HG03039 (cell line): ENCODE results near the gene CD160.
"Not testable (repeated sequence)": the region's sequence is repeated elsewhere in the genome, so short reads cannot be mapped to it uniquely, and the experiment has no call there.

Experiments used
- ATAC-seq: cut with Tn5 transposase; IDR thresholded peaks from one replicate; pipeline ENCODE4 v1.9.1; 2021; ENCODE audit warnings: mild to moderate bottlenecking, moderate library complexity; ENCODE audit not compliant: unreplicated experiment

The CD160 gene

GRCh38 chr1:145719230-145720079 is at the start of gene CD160:
Gene CD160 (plus strand): TSS chr1:145719499. CDS start chr1:145728328, 8,829 bp downstream.
- no peak for ATAC-seq

- ATAC-seq, result not testable (repeated sequence)
Observed at GRCh38 chr1:145670995-145671745, 48.1 kb upstream of the CD160 start.

GRCh38 chr1:145673217-145673616 is 46.1 kb upstream of the CD160 start:
- ATAC-seq, result not testable (repeated sequence)

- not testable (repeated sequence) for ATAC-seq
Observed at GRCh38 chr1:145684858-145685257, 34.4 kb upstream of the CD160 start.

GRCh38 chr1:145686078-145686477 is 33.2 kb upstream of the CD160 start:
- not testable (repeated sequence) for ATAC-seq

- no peak for ATAC-seq
Observed at GRCh38 chr1:145688328-145688727, 31.0 kb upstream of the CD160 start.

- ATAC-seq, result no peak
Observed at GRCh38 chr1:145688924-145689323, 30.4 kb upstream of the CD160 start.

- no peak for ATAC-seq
Observed at GRCh38 chr1:145689922-145690321, 29.4 kb upstream of the CD160 start.

- ATAC-seq, result no peak
Observed at GRCh38 chr1:145690587-145691558, 28.4 kb upstream of the CD160 start.

GRCh38 chr1:145692785-145693443 is 26.4 kb upstream of the CD160 start:
- no peak for ATAC-seq

- no peak for ATAC-seq
Observed at GRCh38 chr1:145695821-145696629, 23.3 kb upstream of the CD160 start.

GRCh38 chr1:145696630-145696960 is 22.7 kb upstream of the CD160 start:
- no peak for ATAC-seq

- ATAC-seq, result no peak
Observed at GRCh38 chr1:145701306-145701862, 17.9 kb upstream of the CD160 start.

GRCh38 chr1:145702052-145702451 is 17.2 kb upstream of the CD160 start:
- no peak for ATAC-seq

GRCh38 chr1:145702826-145703225 is 16.5 kb upstream of the CD160 start:
- ATAC-seq, result no peak

GRCh38 chr1:145705622-145706021 is 13.7 kb upstream of the CD160 start:
- ATAC-seq, result no peak

- ATAC-seq, result no peak
Observed at GRCh38 chr1:145706086-145706664, 13.1 kb upstream of the CD160 start.

- ATAC-seq, result no peak
Observed at GRCh38 chr1:145707183-145707867, 12.0 kb upstream of the CD160 start, which contains the start of gene PDZK1. Gene PDZK1 (minus strand): TSS chr1:145707368. CDS start chr1:145688021, 19,347 bp downstream.
